Brain microvascular endothelial cell (primary cell): ENCODE results near the gene AFF3.

Experiments used
- DNase-seq: peaks from one replicate; pipeline ENCODE4 v3.0.0-alpha.2; 2020
- H3K27ac ChIP-seq: fragments of 250-450 bp; sonication (Bioruptor Pico); 2 replicates; pipeline ENCODE4 v1.5.1; 2020; ENCODE audit warnings: mild to moderate bottlenecking, moderate library complexity
- H3K27me3 ChIP-seq: fragments of 250-450 bp; sonication (Bioruptor Pico); replicated peaks from 2 replicates; pipeline ENCODE4 v1.5.1; 2020; ENCODE audit warnings: mild to moderate bottlenecking
- H3K36me3 ChIP-seq: fragments of 250-450 bp; sonication (Bioruptor Pico); replicated peaks from 2 replicates; pipeline ENCODE4 v1.5.1; 2020; ENCODE audit warnings: mild to moderate bottlenecking
- H3K4me3 ChIP-seq: 2 replicates; pipeline ENCODE4 v1.5.1; 2011; ENCODE audit warnings: low read depth, mild to moderate bottlenecking, control low read depth, low read length, moderate library complexity
- CTCF ChIP-seq: IDR thresholded peaks from 2 replicates; pipeline ENCODE4 v1.5.1; 2011; ENCODE audit warnings: low read depth, mild to moderate bottlenecking, moderate library complexity, low read length, control low read depth, inconsistent platforms; ENCODE audit errors: missing control alignments
- in situ Hi-C: cut with HindIII; loops from 2 replicates; pipeline ENCODE4 v1.10.0; 2017; ENCODE audit warnings: low sequenced_read_pairs, low pct_ligation_motif_present

AFF3 gene

GRCh38 chr2:99827296-99827999, 314.9 kb downstream of the AFF3 start:
- no peak for DNase-seq
- in situ Hi-C loops = no loop called here
- H3K27me3 ChIP-seq = no peaks in the 10 kb centered on the region
- no peaks in the 10 kb centered on the region for H3K36me3 ChIP-seq
- TF ChIP-seq CTCF = no peak
- no peak overlapping the region for H3K4me3 ChIP-seq
- H3K27ac ChIP-seq = no peak overlapping the region

- H3K4me3 ChIP-seq = no peak overlapping the region
- H3K27me3 ChIP-seq = no peaks in the 10 kb centered on the region
- TF ChIP-seq CTCF = no peak
- H3K27ac ChIP-seq = no peak overlapping the region
- no peaks in the 10 kb centered on the region for H3K36me3 ChIP-seq
- no peak for DNase-seq
- in situ Hi-C loops = no loop called here
These were observed 316.8 kb downstream of the AFF3 start for GRCh38 chr2:99825630-99826029.

GRCh38 chr2:99824758-99825157, 317.6 kb downstream of the AFF3 start:
- no peak overlapping the region for H3K4me3 ChIP-seq
- in situ Hi-C loops = no loop called here
- H3K36me3 ChIP-seq = no peaks in the 10 kb centered on the region
- no peaks in the 10 kb centered on the region for H3K27me3 ChIP-seq
- no peak for TF ChIP-seq CTCF
- no peak overlapping the region for H3K27ac ChIP-seq
- no peak for DNase-seq

GRCh38 chr2:99822474-99823207, 319.7 kb downstream of the AFF3 start:
- Histone ChIP-seq H3K27me3 (no peaks in the 10 kb centered on the region), H3K36me3 (no peaks in the 10 kb centered on the region), H3K4me3 (peak overlapping the region; percentile 23), H3K27ac (peak overlapping the region; percentile 68)
- DNase-seq = no peak
- no peak for TF ChIP-seq CTCF
- in situ Hi-C loops = no loop called here

- Histone ChIP-seq H3K27me3 (no peaks in the 10 kb centered on the region), H3K4me3 (no peak overlapping the region), H3K27ac (peak overlapping the region; percentile 68), H3K36me3 (no peaks in the 10 kb centered on the region)
- DNase-seq = no peak
- in situ Hi-C loops = no loop called here
- no peak for TF ChIP-seq CTCF
These were observed 320.4 kb downstream of the AFF3 start for GRCh38 chr2:99821984-99822383.
